ENCODE data around the gene TMEM150C.

GRCh38 chr4:82604522-82604921 lies 42.7 kb upstream of the TMEM150C start:
- no peak for TF ChIP-seq TAF7 (optimal IDR thresholded peaks at IDR 0.05; ENCODE audit: borderline replicate concordance, low read depth, low read length)
- TF ChIP-seq CHD2 (IDR thresholded peaks at IDR 0.05; ENCODE audit: low read length), result no peak
- TF ChIP-seq YY1 (IDR thresholded peaks at IDR 0.05; ENCODE audit: low read depth, low read length), result no peak
- no peak for TF ChIP-seq KDM4A (IDR thresholded peaks at IDR 0.05; ENCODE audit: low read depth, low read length, severe bottlenecking)
- TF ChIP-seq POLR2AphosphoS5 (IDR thresholded peaks at IDR 0.05; ENCODE audit: low read depth, low read length), result no peak
- TF ChIP-seq POLR2A (IDR thresholded peaks at IDR 0.05; ENCODE audit: control extremely low read depth in 1 of 2, low read depth in 2 of 2, low read length in 2 of 2), result no peak
- no peak for TF ChIP-seq USF2 (IDR thresholded peaks at IDR 0.05; ENCODE audit: low read length)
- no peak for TF ChIP-seq RNF2 (IDR thresholded peaks at IDR 0.05; ENCODE audit: borderline replicate concordance, low read depth, low read length, missing control alignments, poor library complexity, severe bottlenecking)
- no peak for TF ChIP-seq CREB1 (IDR thresholded peaks at IDR 0.05)

All from H1 (cell line).